Stimulated activated naive B cell treated with anti-CD40 and anti-IgM and Interleukin-4, amounts not matched to agents 10 μg/mL and 1 μg/mL and 100 μg/mL, for 72 hours (primary cell): ENCODE data around the gene PRUNE2.

ENCODE experiments used
- ATAC-seq, 2 donors: fragments of 150-1000 bp; cut with Tn5 transposase; replicated peaks; 2 replicates each; pipeline ENCODE4 v1.10.0; 2021; ENCODE audit warnings: moderate library complexity in 1 of 2
- DNase-seq: peaks from one replicate; pipeline ENCODE4 v3.0.0; 2021
- H3K27ac Mint-ChIP-seq: one replicate; pipeline ENCODE4 v1.8.0; 2022; ENCODE audit warnings: mild to moderate bottlenecking, mixed read lengths
- H3K27me3 Mint-ChIP-seq, 2 donors: one replicate each; pipeline ENCODE4 v1.8.0; 2022; ENCODE audit warnings: mixed read lengths in 2 of 2
- H3K36me3 Mint-ChIP-seq, 2 donors: one replicate each; pipeline ENCODE4 v1.8.0; 2022; ENCODE audit warnings: mixed read lengths in 2 of 2, mild to moderate bottlenecking in 1 of 2
- H3K4me1 Mint-ChIP-seq, 2 donors: one replicate each; pipeline ENCODE4 v1.8.0; 2022; ENCODE audit warnings: mixed read lengths in 2 of 2, mild to moderate bottlenecking in 1 of 2
- H3K4me3 Mint-ChIP-seq, 2 donors: one replicate each; pipeline ENCODE4 v1.8.0; 2022; ENCODE audit warnings: mild to moderate bottlenecking in 2 of 2, mixed read lengths in 2 of 2, moderate library complexity in 1 of 2
- H3K9me3 Mint-ChIP-seq, 2 donors: one replicate each; pipeline ENCODE4 v1.8.0; 2022; ENCODE audit warnings: mixed read lengths in 2 of 2, mild to moderate bottlenecking in 1 of 2

Gene PRUNE2

DNA sequence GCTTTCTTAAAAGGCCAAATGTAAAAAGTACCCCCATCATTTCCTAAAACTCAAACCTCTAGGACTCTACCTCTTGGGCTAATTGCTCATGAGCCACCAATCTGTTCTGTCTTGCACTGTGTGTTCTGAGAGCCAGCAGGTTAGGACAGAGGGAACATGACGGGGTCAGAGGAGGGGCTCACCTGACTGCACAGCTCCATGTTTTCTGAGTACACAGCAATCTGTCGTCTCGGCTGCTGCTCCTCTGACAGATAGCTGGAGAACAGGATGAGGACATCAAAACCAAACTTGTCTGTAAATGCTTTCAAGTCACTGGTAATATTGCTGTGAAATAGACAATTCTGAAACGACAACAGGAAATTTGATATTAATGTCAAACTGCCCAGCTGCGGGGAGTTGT, 192.5 kb downstream of the PRUNE2 start:
- Mint-ChIP-seq H3K4me3 (no peak overlapping the region), H3K36me3 (no peaks in the 10 kb centered on the region)
- ATAC-seq = no peak

DNA sequence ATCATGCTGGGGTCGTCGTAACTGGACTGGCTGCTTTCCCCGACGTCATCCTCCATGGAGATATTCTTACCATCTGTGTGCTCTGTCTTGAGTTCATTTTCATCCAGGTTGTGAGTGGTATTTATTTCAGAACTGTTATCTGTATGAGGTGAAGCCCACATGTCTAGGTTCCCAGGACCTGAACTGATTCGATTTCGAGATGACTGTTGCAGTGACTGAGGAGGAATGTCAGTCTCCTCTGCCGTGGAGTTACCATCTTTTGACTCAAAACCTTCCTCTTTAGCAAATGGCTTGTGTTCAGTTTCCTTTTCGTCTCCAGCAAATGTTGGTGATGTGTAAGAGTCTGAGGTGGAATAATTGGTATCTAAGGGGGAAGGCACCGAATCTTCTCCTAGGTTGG, 196.9 kb downstream of the PRUNE2 start:
- no peaks in the 10 kb centered on the region for H3K36me3 Mint-ChIP-seq
- peaks cover 14% of the 10 kb centered on the region in 2 donors for H3K4me1 Mint-ChIP-seq
- no peak overlapping the region for H3K4me3 Mint-ChIP-seq
- DNase-seq (no peak), ATAC-seq (no peak)
- H3K9me3 Mint-ChIP-seq = no peaks in the 10 kb centered on the region
- no peak overlapping the region for H3K27ac Mint-ChIP-seq
- H3K27me3 Mint-ChIP-seq = peaks cover 27 to 38% of the 10 kb centered on the region in 2 donors

More for the DNA sequence above, 192.5 kb downstream of the PRUNE2 start:
- DNase-seq = no peak
- no peaks in the 10 kb centered on the region for H3K9me3 Mint-ChIP-seq
- H3K27me3 Mint-ChIP-seq = peaks cover 31 to 33% of the 10 kb centered on the region in 2 donors
- H3K4me1 Mint-ChIP-seq = peaks cover 4 to 5% of the 10 kb centered on the region in 2 donors
- no peak overlapping the region for H3K27ac Mint-ChIP-seq

DNA sequence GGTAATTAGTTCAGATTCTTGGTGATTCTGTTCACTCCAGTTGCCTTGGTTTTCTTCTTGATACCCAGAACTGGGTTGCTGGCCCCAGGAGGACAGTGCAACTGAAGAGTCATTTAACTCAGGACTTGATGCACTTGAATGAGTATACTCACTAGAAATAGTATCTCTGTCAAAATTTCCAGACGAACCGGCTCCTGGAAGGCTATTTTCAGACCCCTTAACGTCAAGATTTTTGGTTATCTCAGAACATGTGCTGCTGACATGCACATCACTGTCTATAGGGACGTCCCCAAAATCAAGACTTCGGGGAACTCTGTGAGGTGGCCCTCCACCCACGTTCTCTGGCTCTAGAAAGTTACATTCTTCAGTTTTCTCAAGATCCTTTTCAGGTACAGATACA, 198.4 kb downstream of the PRUNE2 start:
- Mint-ChIP-seq H3K36me3 (no peaks in the 10 kb centered on the region), H3K4me3 (no peak overlapping the region), H3K4me1 (peaks cover 14 to 17% of the 10 kb centered on the region in 2 donors), H3K9me3 (no peaks in the 10 kb centered on the region), H3K27me3 (peaks cover 26 to 38% of the 10 kb centered on the region in 2 donors), H3K27ac (peak overlapping the region; percentile 84)
- ATAC-seq = peak; percentile 87 to 91
- DNase-seq = peak; percentile 44

DNA sequence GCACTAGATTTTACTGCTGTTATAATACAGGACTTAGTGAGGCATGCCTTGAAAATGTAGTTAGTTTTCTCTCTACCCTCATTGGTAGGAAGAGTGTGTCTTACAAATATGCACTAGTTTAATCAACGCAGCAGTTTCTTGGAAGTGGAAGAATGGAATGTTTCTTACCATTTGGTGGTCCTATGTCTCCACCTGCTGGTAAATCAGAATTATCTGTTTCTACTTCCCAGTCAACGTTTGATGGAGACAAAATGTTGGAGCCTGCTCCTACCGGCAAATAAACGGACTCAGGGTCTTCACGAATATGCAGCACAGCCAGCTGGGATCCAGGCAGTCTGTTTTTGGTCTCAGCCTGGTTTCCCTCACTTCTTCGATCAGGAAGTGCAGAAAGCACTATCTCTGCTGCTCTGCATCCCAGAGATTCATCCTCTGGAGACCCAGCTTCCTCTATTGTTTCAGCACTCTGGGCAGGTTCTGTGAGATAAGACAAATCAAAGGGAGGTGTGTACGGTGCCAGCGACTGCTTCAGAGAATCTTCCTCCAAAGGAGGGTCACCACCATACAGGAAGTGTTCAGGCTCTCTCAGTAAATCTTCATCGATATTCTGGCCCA, 201.2 kb downstream of the PRUNE2 start:
- DNase-seq = no peak
- peak overlapping the region in 1 of 2 donors; percentile 13 for H3K4me3 Mint-ChIP-seq
- ATAC-seq = peak in 1 of 2 donors; percentile 27

DNA sequence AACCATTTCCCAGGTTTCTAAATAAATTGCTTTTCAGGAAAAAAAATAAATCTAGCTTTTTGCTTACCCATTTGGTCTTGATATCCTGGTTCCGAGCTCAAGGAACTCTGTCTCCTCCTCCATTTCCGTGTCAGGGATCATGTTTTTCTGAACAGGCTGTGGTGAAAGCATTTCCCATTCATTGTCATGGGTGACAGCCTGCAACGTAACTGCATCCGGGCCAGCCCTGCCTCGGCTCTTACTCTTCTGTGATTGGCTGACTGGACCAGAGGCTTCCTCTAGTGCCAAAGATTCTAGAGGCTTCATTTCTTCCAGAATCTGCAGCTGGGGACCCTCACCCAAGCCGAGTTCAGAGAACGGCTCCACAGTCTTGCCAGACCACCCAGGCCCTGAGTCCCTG, 202.6 kb downstream of the PRUNE2 start:
- ATAC-seq = no peak
- Mint-ChIP-seq H3K4me3 (peak overlapping the region in 1 of 2 donors; percentile 52), H3K36me3 (no peaks in the 10 kb centered on the region), H3K4me1 (peaks cover 8 to 12% of the 10 kb centered on the region in 2 donors), H3K27ac (peak overlapping the region; percentile 20), H3K27me3 (peaks cover 7 to 13% of the 10 kb centered on the region in 2 donors), H3K9me3 (no peaks in the 10 kb centered on the region)
- no peak for DNase-seq

More for the DNA sequence above, 201.2 kb downstream of the PRUNE2 start:
- Mint-ChIP-seq H3K36me3 (no peaks in the 10 kb centered on the region), H3K9me3 (no peaks in the 10 kb centered on the region), H3K4me1 (peaks cover 14 to 17% of the 10 kb centered on the region in 2 donors), H3K27ac (peak overlapping the region; percentile 31), H3K27me3 (peaks cover 20 to 28% of the 10 kb centered on the region in 2 donors)

DNA sequence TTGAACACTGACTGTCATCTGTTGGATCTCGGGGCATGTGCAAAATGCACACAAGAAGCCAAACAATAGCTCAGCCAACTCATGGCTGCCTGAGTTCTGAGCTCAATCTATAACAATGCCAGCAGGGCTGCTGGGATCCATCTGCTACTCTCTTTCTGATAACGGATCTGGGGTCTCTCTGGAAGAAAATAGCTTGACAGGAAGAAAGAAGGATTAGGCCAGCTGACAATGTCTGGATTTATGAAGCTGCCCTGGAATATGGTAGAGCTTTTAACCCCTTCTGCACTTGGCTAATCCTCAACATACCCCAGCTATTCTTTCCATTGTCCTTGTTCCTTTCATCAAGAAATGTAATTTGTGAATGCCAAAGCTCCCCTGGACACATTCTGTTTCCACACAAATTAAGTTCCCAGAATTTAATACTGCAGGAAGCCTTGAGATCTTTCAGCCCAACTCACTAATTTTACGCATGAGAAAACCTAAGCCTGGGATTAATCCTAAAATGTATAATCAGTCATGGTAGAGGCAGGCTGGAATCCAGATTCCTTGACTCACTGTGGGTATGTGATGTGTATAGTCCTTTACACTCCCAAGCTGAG, 204.4 kb downstream of the PRUNE2 start:
- H3K4me3 Mint-ChIP-seq = no peak overlapping the region
- ATAC-seq (no peak), DNase-seq (no peak)
- no peak overlapping the region for H3K27ac Mint-ChIP-seq
- H3K36me3 Mint-ChIP-seq = no peaks in the 10 kb centered on the region
- no peaks in the 10 kb centered on the region for H3K9me3 Mint-ChIP-seq
- peaks cover 4 to 8% of the 10 kb centered on the region in 2 donors for H3K4me1 Mint-ChIP-seq
- H3K27me3 Mint-ChIP-seq = peaks cover 7 to 15% of the 10 kb centered on the region in 2 donors

DNA sequence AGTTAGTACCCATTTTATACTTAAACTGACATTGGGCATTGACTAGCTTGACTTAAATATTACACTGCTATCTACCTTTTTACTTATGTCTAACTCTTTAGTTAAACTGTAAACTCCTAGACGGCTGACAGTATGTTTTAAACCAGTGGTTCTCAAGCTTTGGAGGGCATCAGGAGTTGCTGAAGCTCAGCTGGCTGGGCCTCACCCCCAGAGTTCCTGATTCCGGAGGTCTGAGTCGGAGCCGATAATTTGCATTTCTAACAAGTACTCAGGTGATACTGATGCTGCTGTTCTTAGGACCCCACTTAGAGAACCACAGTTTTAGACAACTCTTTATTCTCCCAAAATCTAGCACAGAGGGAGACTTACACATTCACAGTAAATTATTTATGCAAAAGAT, 205.0 kb downstream of the PRUNE2 start:
- DNase-seq = no peak
- Mint-ChIP-seq H3K4me1 (peaks cover 4 to 8% of the 10 kb centered on the region in 2 donors), H3K36me3 (no peaks in the 10 kb centered on the region), H3K27me3 (peaks cover 7 to 15% of the 10 kb centered on the region in 2 donors), H3K9me3 (no peaks in the 10 kb centered on the region), H3K4me3 (no peak overlapping the region), H3K27ac (no peak overlapping the region)
- ATAC-seq = no peak

DNA sequence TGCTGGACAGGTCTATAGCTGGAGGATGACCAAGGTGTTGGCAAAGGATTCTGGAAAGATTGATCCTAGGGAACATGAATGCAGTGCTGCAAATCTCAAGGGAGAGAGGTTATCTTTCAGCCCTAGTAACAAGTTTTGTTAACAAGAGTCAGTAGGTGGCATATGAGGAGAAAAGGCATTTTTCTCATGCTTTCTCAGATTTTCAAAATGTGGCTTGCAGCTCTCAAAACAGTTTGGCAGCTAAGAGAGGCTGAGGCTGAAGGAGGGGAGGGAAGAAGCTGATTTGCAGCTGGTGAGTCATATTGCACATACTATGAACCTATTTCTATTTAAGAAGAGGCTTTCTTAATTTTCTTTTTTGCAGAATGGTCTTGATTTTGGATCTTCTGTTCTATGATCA, 205.9 kb downstream of the PRUNE2 start:
- Mint-ChIP-seq H3K4me3 (no peak overlapping the region), H3K36me3 (no peaks in the 10 kb centered on the region), H3K27me3 (peaks cover 13 to 20% of the 10 kb centered on the region in 2 donors), H3K9me3 (no peaks in the 10 kb centered on the region), H3K4me1 (peaks cover 4 to 8% of the 10 kb centered on the region in 2 donors), H3K27ac (no peak overlapping the region)
- ATAC-seq = no peak
- no peak for DNase-seq

DNA sequence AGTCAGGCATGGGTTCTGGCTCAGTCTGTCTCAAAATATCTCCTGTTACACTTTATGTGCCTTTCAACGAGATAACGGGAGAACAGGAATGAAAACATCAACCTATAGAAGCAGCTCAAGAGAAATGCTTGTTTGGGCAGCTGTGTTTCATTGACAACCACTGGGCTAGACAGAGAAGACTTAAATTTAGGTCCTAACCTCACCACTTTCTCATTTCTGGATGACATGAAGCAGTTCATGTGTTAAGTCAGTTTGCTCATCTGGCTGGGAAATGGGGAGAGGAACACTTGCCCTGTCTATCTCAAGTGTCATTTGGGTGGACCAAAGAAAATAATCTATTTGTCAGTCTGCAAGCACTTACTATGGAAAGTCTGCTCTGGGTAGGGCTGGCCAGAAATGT, 208.4 kb downstream of the PRUNE2 start:
- H3K4me3 Mint-ChIP-seq = no peak overlapping the region
- peak in 1 of 2 donors; percentile 45 for ATAC-seq
- peaks cover 13 to 21% of the 10 kb centered on the region in 2 donors for H3K27me3 Mint-ChIP-seq
- H3K9me3 Mint-ChIP-seq = no peaks in the 10 kb centered on the region
- H3K4me1 Mint-ChIP-seq = peaks cover 0 to 2% of the 10 kb centered on the region in 2 donors
- H3K27ac Mint-ChIP-seq = no peak overlapping the region
- no peak for DNase-seq
- H3K36me3 Mint-ChIP-seq = no peaks in the 10 kb centered on the region

DNA sequence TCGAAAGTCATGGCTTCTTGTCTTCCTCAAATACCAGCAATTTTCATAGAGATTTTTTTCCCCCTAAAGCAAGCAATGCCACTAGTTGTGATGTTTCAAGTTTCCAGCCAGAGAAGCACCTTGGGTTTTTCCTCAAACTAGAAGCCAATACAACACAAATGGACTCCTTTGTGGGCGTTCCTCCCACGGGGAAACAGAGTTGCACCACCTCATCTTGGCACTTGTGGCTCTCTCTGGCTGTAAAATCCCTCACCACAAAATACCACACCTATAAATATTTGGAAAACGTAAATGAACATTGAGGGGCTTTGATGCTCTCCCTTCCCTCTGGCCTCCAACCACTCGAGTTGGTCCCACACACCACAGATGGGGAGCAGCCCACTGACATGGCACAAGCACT, 208.8 kb downstream of the PRUNE2 start:
- Mint-ChIP-seq H3K4me3 (no peak overlapping the region), H3K36me3 (no peaks in the 10 kb centered on the region), H3K9me3 (no peaks in the 10 kb centered on the region), H3K27ac (no peak overlapping the region), H3K4me1 (peaks cover 2 to 3% of the 10 kb centered on the region in 2 donors), H3K27me3 (peaks cover 13 to 26% of the 10 kb centered on the region in 2 donors)
- DNase-seq (no peak), ATAC-seq (peak in 1 of 2 donors; percentile 16)

DNA sequence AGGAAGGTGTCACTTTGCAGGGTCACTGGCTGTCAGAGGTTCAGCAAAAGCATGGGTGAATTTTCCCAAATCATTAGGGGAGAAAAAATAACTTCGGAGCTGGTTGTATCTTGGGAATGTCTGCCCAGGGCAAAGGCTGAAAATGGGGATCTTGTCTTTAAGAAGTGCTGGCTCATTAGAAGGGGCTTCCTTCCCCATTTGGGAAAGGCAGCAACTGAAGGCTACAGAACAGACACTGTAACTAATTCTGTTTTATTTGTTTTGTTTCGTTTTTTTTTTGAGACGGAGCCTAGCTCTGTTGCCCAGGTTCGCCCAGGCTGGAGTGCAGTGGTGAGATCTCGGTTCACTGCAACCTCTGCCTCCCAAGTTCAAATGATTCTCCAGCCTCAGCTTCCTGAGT, 212.0 kb downstream of the PRUNE2 start:
- no peak overlapping the region for H3K27ac Mint-ChIP-seq
- no peaks in the 10 kb centered on the region for H3K36me3 Mint-ChIP-seq
- ATAC-seq (no peak), DNase-seq (no peak)
- no peak overlapping the region for H3K4me3 Mint-ChIP-seq
- peaks cover 27 to 32% of the 10 kb centered on the region in 2 donors for H3K27me3 Mint-ChIP-seq
- H3K9me3 Mint-ChIP-seq = no peaks in the 10 kb centered on the region
- H3K4me1 Mint-ChIP-seq = peaks cover 7 to 9% of the 10 kb centered on the region in 2 donors

DNA sequence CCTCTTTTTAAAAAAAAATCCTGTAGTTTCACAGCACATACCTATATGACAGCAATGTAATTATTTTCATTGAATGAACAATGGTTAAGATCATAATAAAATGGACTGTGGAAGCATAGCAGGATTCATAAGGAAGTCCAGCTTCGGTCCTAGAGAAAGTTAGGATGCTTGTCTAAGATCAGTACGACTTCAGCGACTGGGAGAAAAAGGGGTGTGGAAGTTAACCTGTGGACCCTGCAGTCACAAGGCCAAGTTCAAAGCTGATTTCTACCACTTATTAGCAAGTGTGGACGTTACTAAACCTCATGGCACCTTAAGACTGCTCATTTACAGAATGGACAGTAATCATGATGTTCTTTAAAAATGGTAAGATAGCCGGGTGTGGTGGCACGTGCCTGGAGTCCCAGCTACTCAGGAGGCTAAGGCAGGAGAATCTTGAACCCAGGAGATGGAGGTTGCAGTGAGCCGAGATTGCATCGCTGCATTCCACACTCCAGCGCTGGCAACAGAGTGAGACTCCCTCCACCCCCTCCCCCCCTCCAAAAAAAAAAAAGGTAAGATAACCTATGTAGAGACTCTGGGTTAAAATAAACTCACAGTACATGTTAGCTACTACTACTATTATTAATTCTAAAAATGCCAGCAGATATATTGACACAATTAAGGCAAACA, 213.3 kb downstream of the PRUNE2 start:
- no peaks in the 10 kb centered on the region for H3K9me3 Mint-ChIP-seq
- H3K36me3 Mint-ChIP-seq = no peaks in the 10 kb centered on the region
- H3K27ac Mint-ChIP-seq = no peak overlapping the region
- peak overlapping the region in 1 of 2 donors; percentile 80 for H3K4me3 Mint-ChIP-seq
- ATAC-seq (no peak), DNase-seq (no peak)
- H3K4me1 Mint-ChIP-seq = peaks cover 6 to 9% of the 10 kb centered on the region in 2 donors
- H3K27me3 Mint-ChIP-seq = peaks cover 27 to 29% of the 10 kb centered on the region in 2 donors

DNA sequence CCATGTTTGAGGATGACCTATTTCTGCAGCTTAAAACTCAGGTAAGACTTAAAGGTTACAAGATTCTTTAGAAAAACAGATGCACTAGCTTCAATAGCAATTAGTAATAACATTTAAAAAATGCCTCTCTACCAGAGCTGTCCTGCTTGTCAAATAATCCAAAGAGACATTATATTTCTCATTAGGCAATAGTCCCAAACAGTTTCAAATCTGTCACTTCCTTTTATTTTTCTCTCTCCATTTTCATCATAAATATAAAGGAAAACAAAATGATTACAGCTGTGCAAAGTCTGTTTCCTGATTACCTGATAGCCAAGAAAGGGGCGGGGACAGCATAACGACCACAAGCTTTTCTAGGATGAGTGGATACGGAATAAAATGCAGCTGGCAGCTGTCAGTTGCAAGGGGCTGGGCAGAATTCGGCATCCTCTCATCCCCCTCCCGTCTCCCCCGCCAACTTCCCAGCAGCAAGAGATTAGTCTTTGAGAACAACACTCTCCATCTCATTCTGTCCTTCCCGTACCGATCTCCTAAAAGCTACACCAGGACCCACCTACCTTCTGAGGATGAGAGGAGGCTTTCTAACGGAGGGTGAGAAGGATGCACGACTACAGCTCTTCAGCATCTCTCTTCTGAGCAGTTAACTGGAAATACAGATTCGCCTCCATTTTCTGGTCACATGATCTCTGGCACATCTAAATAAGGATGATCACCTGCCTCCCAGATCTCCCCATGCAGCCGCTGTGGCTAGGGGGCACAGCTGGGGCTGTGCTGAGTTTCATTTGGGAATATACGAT, 214.2 kb downstream of the PRUNE2 start:
- no peak for DNase-seq
- H3K4me3 Mint-ChIP-seq = peak overlapping the region; percentile 71 to 80
- H3K27me3 Mint-ChIP-seq = peaks cover 27 to 28% of the 10 kb centered on the region in 2 donors
- peak overlapping the region; percentile 25 for H3K27ac Mint-ChIP-seq
- no peaks in the 10 kb centered on the region for H3K9me3 Mint-ChIP-seq
- no peaks in the 10 kb centered on the region for H3K36me3 Mint-ChIP-seq
- peak; percentile 23 to 50 for ATAC-seq
- H3K4me1 Mint-ChIP-seq = peaks cover 6 to 9% of the 10 kb centered on the region in 2 donors

DNA sequence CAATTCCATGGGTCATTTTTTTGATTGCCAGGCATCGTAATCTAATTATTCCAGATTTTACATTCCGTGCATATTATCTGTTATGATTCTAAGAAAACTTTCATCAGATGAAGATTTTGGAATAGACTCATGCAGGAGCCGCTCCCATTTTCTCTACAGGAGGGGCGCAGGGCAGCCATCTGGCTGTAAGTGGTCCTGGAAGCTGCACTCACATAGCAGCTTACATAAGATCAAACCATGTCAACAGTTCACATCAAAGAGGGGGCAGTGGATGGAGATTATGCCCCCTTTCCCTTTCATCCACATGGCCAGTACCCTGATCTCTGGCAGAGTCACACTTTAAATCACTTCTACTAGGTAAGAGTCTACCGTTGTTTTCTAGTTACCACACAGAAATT, 214.9 kb downstream of the PRUNE2 start:
- ATAC-seq (no peak), DNase-seq (no peak)
- H3K9me3 Mint-ChIP-seq = no peaks in the 10 kb centered on the region
- H3K4me1 Mint-ChIP-seq = peaks cover 6 to 9% of the 10 kb centered on the region in 2 donors
- no peak overlapping the region for H3K27ac Mint-ChIP-seq
- peaks cover 24 to 27% of the 10 kb centered on the region in 2 donors for H3K27me3 Mint-ChIP-seq
- no peak overlapping the region for H3K4me3 Mint-ChIP-seq
- H3K36me3 Mint-ChIP-seq = no peaks in the 10 kb centered on the region
